ENCODE results near the gene TFAP2E.

DNA sequence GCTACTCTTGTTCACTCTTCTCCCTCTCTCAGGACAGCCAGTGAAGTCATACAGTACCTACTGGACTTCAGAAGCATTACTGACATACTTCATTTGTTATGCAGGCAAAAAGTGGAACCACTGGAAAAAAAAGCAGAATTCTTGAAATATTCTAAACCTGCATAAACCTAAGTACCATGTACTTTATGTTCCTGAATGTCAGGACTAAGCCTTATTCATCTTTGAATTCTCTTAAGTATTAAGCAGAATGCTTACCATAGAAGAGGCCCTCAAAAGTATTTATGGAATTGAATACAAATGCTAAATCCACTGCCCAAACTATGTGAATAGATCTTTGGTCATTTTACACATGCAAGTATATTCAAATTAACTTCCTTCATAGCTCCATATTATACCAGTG lies 60.4 kb downstream of the TFAP2E start:
- TF ChIP-seq EZH2 (IDR thresholded peaks at IDR 0.05) = no peak
- no peak for TF ChIP-seq CTCF (IDR thresholded peaks at IDR 0.05 in 2 of 3, conservative IDR thresholded peaks at IDR 0.05 in 1 of 3; ENCODE audit: borderline replicate concordance in 1 of 3, insufficient read depth in 1 of 3, low read depth in 2 of 3, low read length in 2 of 3)
- TF ChIP-seq EZH2phosphoT487 (IDR thresholded peaks at IDR 0.05; ENCODE audit: borderline replicate concordance) = no peak
- TF ChIP-seq ZNF274 (IDR thresholded peaks at IDR 0.05; ENCODE audit: low read depth, low read length) = no peak

All from HCT116 (cell line).